A549 (cell line): ENCODE data around the gene PATL2. TPM values are rescaled to one million over a fixed set of nuclear protein-coding genes. Genes with fewer than 3 reads are reported as not detected.
"Not testable (repeated sequence)": the region's sequence is repeated elsewhere in the genome, so short reads cannot be mapped to it uniquely, and the experiment has no call there.

ENCODE experiments used
- ATAC-seq, 2 experiments: fragments of 200-7000 bp in 1 of 2; fragments of >200 bp in 1 of 2; cut with Nextera tagmentation in 1 of 2; cut with Tn5 transposase in 1 of 2; 3 replicates each; pipeline versions ENCODE4 v1.8.0 to v1.9.1; 2018 to 2020; ENCODE audit warnings: mild to moderate bottlenecking in 1 of 2, moderate library complexity in 1 of 2
- CTCF ChIA-PET: fragments of 300-600 bp; sonication (Branson Sonifier 250); formaldehyde crosslinking; extraction: SDS; loops from one replicate; lab custom pipeline; 2021; ENCODE audit warnings: antibody characterized with exemption, inconsistent platforms; lab: Yijun Ruan, JAX
- POLR2A ChIA-PET: fragments of 350-600 bp; formaldehyde crosslinking; extraction: SDS; loops from one replicate; lab custom pipeline; 2021; ENCODE audit warnings: antibody characterized with exemption, inconsistent platforms; lab: Yijun Ruan, JAX
- DNase-seq, 2 experiments: peaks; one replicate each; pipeline versions ENCODE4 v3.0.0 to v3.0.0-alpha.2; 2011 to 2016; ENCODE audit warnings: low read depth in 1 of 2, low spot score in 1 of 2
- FAIRE-seq: peaks from 2 replicates; lab custom pipeline; 2011; peaks lifted over from hg19 to GRCh38; lab: Jason Lieb, UNC
- H3K27ac ChIP-seq, 2 experiments: fragments of >200 bp; sonication (Bioruptor Twin); formaldehyde crosslinking; 3 replicates each; pipeline ENCODE4 v1.5.1; 2016 to 2017
- H3K4me1 ChIP-seq: fragments of >200 bp; sonication (Bioruptor Twin); formaldehyde crosslinking; 3 replicates; pipeline ENCODE4 v1.6.1; 2016
- H3K4me2 ChIP-seq: fragments of >200 bp; sonication (Bioruptor Twin); formaldehyde crosslinking; 3 replicates; pipeline ENCODE4 v1.6.1; 2016
- H3K4me3 ChIP-seq: fragments of >200 bp; sonication (Bioruptor Twin); formaldehyde crosslinking; 3 replicates; pipeline ENCODE4 v1.5.1; 2016
- H3K9me3 ChIP-seq: fragments of >200 bp; sonication (Bioruptor Twin); formaldehyde crosslinking; 3 replicates; pipeline ENCODE4 v1.6.1; 2016
- BHLHE40 ChIP-seq: IDR thresholded peaks from 2 replicates; pipeline ENCODE4 v1.6.1; 2012; ENCODE audit warnings: low read depth, low read length, inconsistent platforms
- CBX2 ChIP-seq: fragments of 200-600 bp; sonication (generic); IDR thresholded peaks from 2 replicates; pipeline ENCODE4 v1.6.1; 2016; ENCODE audit warnings: low read depth, mild to moderate bottlenecking, borderline replicate concordance
- CBX8 ChIP-seq: fragments of 200-600 bp; sonication (generic); IDR thresholded peaks from 2 replicates; pipeline ENCODE4 v1.6.1; 2016
- CTCF ChIP-seq: fragments of >200 bp; sonication (Bioruptor Twin); formaldehyde crosslinking; IDR thresholded peaks from 3 replicates; pipeline ENCODE4 v1.5.1; 2016
- E2F6 ChIP-seq: IDR thresholded peaks from 2 replicates; pipeline ENCODE4 v1.6.1; 2012; ENCODE audit warnings: low read depth, borderline replicate concordance
- EP300 ChIP-seq, 2 experiments: fragments of >200 bp; sonication (Bioruptor Twin); formaldehyde crosslinking; IDR thresholded peaks; 2 replicates in 1 of 2; 3 replicates in 1 of 2; pipeline ENCODE4 v1.6.1; 2016 to 2017
- ESRRA ChIP-seq: fragments of 150-350 bp; IDR thresholded peaks from 2 replicates; pipeline ENCODE4 v1.6.1; 2014; ENCODE audit warnings: mild to moderate bottlenecking, low read length, borderline replicate concordance
- HOXA7 ChIP-seq: fragments of 250-450 bp; sonication (Bioruptor Pico); IDR thresholded peaks from 2 replicates; pipeline ENCODE4 v1.5.0; 2020; ENCODE audit warnings: mild to moderate bottlenecking, moderate library complexity
- HOXB13 ChIP-seq: fragments of 250-450 bp; sonication (Bioruptor Pico); IDR thresholded peaks from 2 replicates; pipeline ENCODE4 v1.5.0; 2020; ENCODE audit warnings: low read depth, mild to moderate bottlenecking, moderate library complexity
- KDM1A ChIP-seq: fragments of 200-600 bp; sonication (generic); IDR thresholded peaks from 2 replicates; pipeline ENCODE4 v1.6.1; 2016; ENCODE audit warnings: low read depth, mild to moderate bottlenecking
- MAX ChIP-seq: IDR thresholded peaks from 2 replicates; pipeline ENCODE4 v1.6.1; 2012
- NPAS2 ChIP-seq: fragments of 250-450 bp; sonication (Bioruptor Pico); IDR thresholded peaks from 2 replicates; pipeline ENCODE4 v1.8.0; 2022; ENCODE audit warnings: mild to moderate bottlenecking, moderate library complexity, borderline replicate concordance
- PBX3 ChIP-seq: IDR thresholded peaks from 2 replicates; pipeline ENCODE4 v1.6.1; 2012
- PHF8 ChIP-seq: fragments of 200-600 bp; sonication (generic); IDR thresholded peaks from 2 replicates; pipeline ENCODE4 v1.6.1; 2016; ENCODE audit warnings: low read depth, mild to moderate bottlenecking, antibody characterized with exemption, moderate library complexity, borderline replicate concordance
- RCOR1 ChIP-seq: fragments of 150-350 bp; IDR thresholded peaks from 2 replicates; pipeline ENCODE4 v1.6.1; 2014; ENCODE audit warnings: antibody characterized with exemption, low read length, low read depth
- REST ChIP-seq: fragments of 200-600 bp; sonication (generic); IDR thresholded peaks from 2 replicates; pipeline ENCODE4 v1.6.1; 2016; ENCODE audit warnings: antibody characterized with exemption, mild to moderate bottlenecking, moderate library complexity
- SMC3 ChIP-seq: fragments of >200 bp; sonication (Bioruptor Twin); formaldehyde crosslinking; IDR thresholded peaks from 3 replicates; pipeline ENCODE4 v1.6.1; 2018; ENCODE audit warnings: inconsistent platforms
- SREBF2 ChIP-seq: fragments of 450-650 bp; IDR thresholded peaks from 2 replicates; pipeline ENCODE4 v1.6.1; 2014; ENCODE audit warnings: mild to moderate bottlenecking, moderate library complexity
- ZC3H11A ChIP-seq: fragments of 450-650 bp; IDR thresholded peaks from 2 replicates; pipeline ENCODE4 v1.6.1; 2014; ENCODE audit warnings: antibody characterized with exemption, mild to moderate bottlenecking
- ZNF302 ChIP-seq: fragments of 250-450 bp; sonication (Bioruptor Pico); IDR thresholded peaks from 2 replicates; pipeline ENCODE4 v1.9.0; 2021; ENCODE audit warnings: inconsistent platforms, mild to moderate bottlenecking, moderate library complexity
- WGBS: methylation state at CpG from one replicate; pipeline ENCODE4 v1.1.6; 2017; ENCODE audit errors: missing lambda C conversion rate; 5-methylcytosine and 5-hydroxymethylcytosine counted together
- polyA plus RNA-seq, 4 experiments: library from polyadenylated mRNA; depleted of rRNA in 3 of 4; stranded (reverse); fragments of >200 nt; fragmentation: RNase III in 1 of 4; extraction: RNeasy Plus Mini Kit Qiagen cat#74134 plus additional on column Dnase treatment in 1 of 4; gene quantifications; 2 replicates in 3 of 4; 3 replicates in 1 of 4; pipeline ENCODE4 v1.2.3, GENCODE V29; 2011 to 2017
- TF ChIP-seq, protein P1 (sequence below): fragments of 450-650 bp; IDR thresholded peaks from 2 replicates; pipeline ENCODE4 v1.6.1; 2014; ENCODE audit warnings: antibody characterized with exemption

The PATL2 gene
- polyA plus RNA-seq, 2 of the 4 experiments (the other 2 are of a cell fraction) = 0.12 to 0.26 TPM

DNA sequence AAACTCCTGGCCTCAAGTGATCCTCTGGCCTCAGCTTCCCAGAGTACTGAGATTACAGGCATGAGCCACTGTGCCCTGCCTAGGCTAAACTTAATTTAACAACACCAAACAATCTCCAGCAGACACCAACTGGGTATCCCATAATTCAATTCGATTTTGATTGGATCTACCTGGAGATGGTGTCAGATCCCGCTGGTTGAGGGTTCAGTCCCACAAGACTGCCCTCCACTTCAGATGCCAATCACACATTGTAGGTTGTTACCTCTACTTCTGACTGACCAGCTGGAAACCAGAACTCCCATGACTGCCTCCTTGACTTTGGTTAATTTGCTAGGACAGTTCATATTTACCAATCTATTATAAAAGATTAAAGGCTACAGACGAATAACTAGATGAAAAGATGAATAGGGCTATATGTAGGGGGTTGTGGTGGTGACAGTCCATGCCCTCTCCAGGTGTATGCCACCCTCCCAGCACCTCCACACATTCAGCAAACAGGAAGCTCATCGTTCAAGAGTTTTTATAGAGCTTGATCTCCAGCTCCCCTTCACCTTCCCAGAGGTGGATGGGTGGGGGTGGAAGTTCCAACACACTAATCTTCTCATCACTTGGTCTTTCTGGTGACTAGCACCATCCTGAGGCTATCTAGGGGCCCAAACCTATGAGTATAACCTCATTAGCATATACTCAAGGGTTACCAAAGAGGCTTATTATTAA lies 9.5 kb upstream of the PATL2 start (continued):
- no peak for TF ChIP-seq MAX
- TF ChIP-seq ZNF302 (CRISPR knock-in tag) = no peak

DNA sequence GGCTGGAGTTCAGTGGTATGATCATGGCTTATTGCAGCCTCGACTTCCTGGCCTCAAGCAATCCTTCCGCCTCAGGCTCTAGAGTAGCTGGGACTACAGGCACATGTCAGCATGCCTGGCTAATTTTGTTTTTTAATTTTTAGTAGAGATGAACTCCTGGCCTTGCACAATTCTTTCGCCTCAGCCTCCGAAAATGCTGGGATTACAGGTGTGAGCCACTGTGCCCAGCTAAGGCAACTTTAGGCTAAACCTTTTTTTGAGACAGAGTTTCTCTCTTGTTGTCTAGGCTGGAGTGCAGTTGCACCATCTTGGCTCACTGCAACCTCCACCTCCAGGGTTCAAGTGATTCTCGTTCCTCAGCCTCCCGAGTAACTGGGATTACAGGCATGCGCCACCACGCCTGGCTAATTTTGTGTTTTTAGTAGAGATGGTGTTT lies 8.9 kb upstream of the PATL2 start:
- not testable (repeated sequence) for H3K4me2 ChIP-seq, FAIRE-seq, H3K9me3 ChIP-seq, DNase-seq, H3K4me3 ChIP-seq, H3K27ac ChIP-seq, ATAC-seq, H3K4me1 ChIP-seq
- ChIA-PET POLR2A (interaction anchor here (0.7 kb wide), 1 partner anchor 9 kb away, joined by 3 read pairs; no protein-coding TSS in a partner anchor), CTCF (interaction anchor here (1.5 kb wide), 1 partner anchor 9 kb away, joined by 5 read pairs; the partner anchor contains the start of gene PATL2)
- 85% methylated on average over 8 of the region's 8 CpGs for WGBS

- POLR2A ChIA-PET = no interaction called here
- FAIRE-seq (no peak), ATAC-seq (peak in 1 of 2 experiments; percentile 23; a peak in 1 of 6 replicates), DNase-seq (no peak)
- Histone ChIP-seq H3K27ac (no peak overlapping the region), H3K4me1 (no peaks in the 10 kb centered on the region), H3K4me2 (no peak overlapping the region), H3K9me3 (no peaks in the 10 kb centered on the region), H3K4me3 (no peak overlapping the region)
- WGBS = 85% methylated on average over 4 of the region's 4 CpGs
- CTCF ChIA-PET = interaction anchor here (1.0 to 1.5 kb wide), 2 partner anchors 9 to 10 kb away, joined by 3 to 5 read pairs; partner anchors contain the start of gene PATL2
- TF ChIP-seq EP300 (IDR thresholded peaks at IDR 0.05) (no peak), HOXB13 (CRISPR knock-in tag) (no peak), CTCF (no peak), SMC3 (no peak), PHF8 (no peak), KDM1A (no peak)
Observed at GRCh38 chr15:44719293-44719999, 8.3 kb upstream of the PATL2 start.

GRCh38 chr15:44718927-44719292 lies 7.8 kb upstream of the PATL2 start:
- ATAC-seq = no peak
- ChIA-PET POLR2A (no interaction called here), CTCF (interaction anchor here (1.0 to 2.4 kb wide), 2 partner anchors 10 to 19 kb away, joined by 3 to 8 read pairs; no protein-coding TSS in a partner anchor)
- H3K4me2 ChIP-seq = no peak overlapping the region
- whole genome bisulfite sequencing = 90% methylated on average over 8 of the region's 8 CpGs
- no peak overlapping the region for H3K4me3 ChIP-seq
- no peaks in the 10 kb centered on the region for H3K4me1 ChIP-seq
- no peak for FAIRE-seq
- no peak for DNase-seq
- H3K27ac ChIP-seq = no peak overlapping the region
- no peaks in the 10 kb centered on the region for H3K9me3 ChIP-seq
- TF ChIP-seq PBX3 (no peak), EP300 (IDR thresholded peaks at IDR 0.05) (no peak), CBX8 (no peak), CBX2 (no peak), HOXA7 (no peak), SREBF2 (no peak), E2F6 (no peak), RCOR1 (no peak), NPAS2 (CRISPR knock-in tag) (no peak), BHLHE40 (no peak), ZC3H11A (no peak), ESRRA (no peak), REST (no peak)
- TF ChIP-seq, protein P1, sequence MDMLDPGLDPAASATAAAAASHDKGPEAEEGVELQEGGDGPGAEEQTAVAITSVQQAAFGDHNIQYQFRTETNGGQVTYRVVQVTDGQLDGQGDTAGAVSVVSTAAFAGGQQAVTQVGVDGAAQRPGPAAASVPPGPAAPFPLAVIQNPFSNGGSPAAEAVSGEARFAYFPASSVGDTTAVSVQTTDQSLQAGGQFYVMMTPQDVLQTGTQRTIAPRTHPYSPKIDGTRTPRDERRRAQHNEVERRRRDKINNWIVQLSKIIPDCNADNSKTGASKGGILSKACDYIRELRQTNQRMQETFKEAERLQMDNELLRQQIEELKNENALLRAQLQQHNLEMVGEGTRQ = no peak
